SK-N-MC (cell line): ENCODE measurements around the gene AKT2.

Source experiments
- EZH2 ChIP-seq: fragments of 200-600 bp; sonication (generic); IDR thresholded peaks from one replicate; pipeline ENCODE4 v1.6.1; 2017; ENCODE audit warnings: antibody characterized with exemption
- POLR2AphosphoS5 ChIP-seq: IDR thresholded peaks from 2 replicates; pipeline ENCODE4 v1.6.1; 2012; ENCODE audit warnings: mild to moderate bottlenecking, low read depth, low read length, borderline replicate concordance

DNA sequence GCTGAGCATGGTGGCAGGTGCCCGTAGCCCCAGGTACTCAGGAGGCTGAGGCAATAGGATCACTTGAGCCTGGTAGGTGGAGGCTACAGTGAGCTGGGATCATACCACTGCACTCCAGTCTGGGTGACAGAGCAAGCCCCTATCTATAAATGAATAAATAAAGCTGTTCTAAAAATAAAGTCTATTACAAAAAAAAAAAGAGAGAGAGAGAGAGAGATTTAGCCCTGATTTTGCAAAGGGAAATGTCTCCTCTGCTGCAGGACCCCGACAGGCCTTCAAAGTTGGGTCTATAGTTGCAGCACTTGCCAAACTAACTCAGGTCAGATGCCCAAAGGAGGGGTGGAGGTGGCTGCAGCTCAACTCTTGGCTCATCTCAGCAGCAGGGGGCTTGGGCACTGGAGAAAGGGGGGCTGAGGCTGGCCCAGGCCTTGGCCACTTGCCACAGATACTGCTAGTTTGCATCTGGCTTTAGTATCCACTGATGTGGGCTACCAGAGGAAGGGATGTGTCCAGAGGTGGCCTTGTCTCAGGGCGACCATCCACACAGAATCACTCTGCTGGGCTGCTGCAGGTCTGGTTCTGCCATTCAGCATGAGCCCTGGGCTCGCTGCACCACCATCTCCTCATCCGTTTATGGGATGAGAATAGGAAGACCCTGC lies 30.8 kb upstream of the AKT2 start:
- TF ChIP-seq POLR2AphosphoS5, result no peak
- TF ChIP-seq EZH2, result no peak
